Ovary (tissue), 9 donors: ENCODE data around the gene PPP2R5A. TPM values are rescaled to one million over a fixed set of nuclear protein-coding genes. Genes with fewer than 3 reads are reported as not detected.
"Not testable (repeated sequence)": the region's sequence is repeated elsewhere in the genome, so short reads cannot be mapped to it uniquely, and the experiment has no call there.

Experiments used
- DNase-seq, 5 donors: peaks; one replicate each; pipeline ENCODE4 v3.0.0-alpha.2; 2019 to 2020
- H3K27ac ChIP-seq, 2 donors: fragments of 200-600 bp; one replicate each; pipeline versions ENCODE4 v1.5.1 to v1.8.0; 2019 to 2022
- H3K27me3 ChIP-seq: fragments of 200-600 bp; one replicate; pipeline ENCODE4 v1.8.0; 2022
- H3K36me3 ChIP-seq: fragments of 200-600 bp; sonication (generic); one replicate; pipeline ENCODE4 v1.5.1; 2019
- H3K4me1 ChIP-seq: one replicate; pipeline ENCODE4 v1.8.1; 2013; ENCODE audit warnings: mild to moderate bottlenecking, moderate library complexity; ENCODE audit not compliant: insufficient read depth
- H3K4me3 ChIP-seq: fragments of 200-600 bp; sonication (generic); one replicate; pipeline ENCODE4 v1.5.1; 2017
- H3K9me3 ChIP-seq, 2 donors: fragments of 200-600 bp in 1 of 2; sonication (generic) in 1 of 2; one replicate each; pipeline versions ENCODE4 v1.5.1 to v1.8.1; 2013 to 2019; ENCODE audit warnings: mild to moderate bottlenecking in 1 of 2, moderate library complexity in 1 of 2
- CTCF ChIP-seq, 3 donors: fragments of 450-650 bp in 2 of 3; fragments of 200-600 bp in 1 of 3; IDR thresholded peaks; one replicate each; pipeline versions ENCODE4 v1.5.1 to v1.8.0; 2016 to 2022; ENCODE audit warnings: antibody characterized with exemption in 3 of 3, mild to moderate bottlenecking in 1 of 3
- EP300 ChIP-seq: sonication (generic); formaldehyde crosslinking; IDR thresholded peaks from one replicate; pipeline ENCODE4 v1.6.1; 2017; ENCODE audit warnings: antibody characterized with exemption
- POLR2A ChIP-seq: fragments of 450-650 bp; IDR thresholded peaks from one replicate; pipeline ENCODE4 v1.6.1; 2017; ENCODE audit warnings: antibody characterized with exemption, mild to moderate bottlenecking, moderate library complexity
- WGBS, 3 donors: extraction: QIAGEN DNeasy Blood & Tissue Kit in 1 of 3; methylation state at CpG; one replicate each; pipeline versions ENCODE4 v1.1.5 to v1.1.7; 2013 to 2017; 5-methylcytosine and 5-hydroxymethylcytosine counted together
- intact Hi-C, 4 donors: fragments of 100-400 bp; cut with DNase I; formaldehyde crosslinking; loops; one replicate each; pipeline versions ENCODE4 v1.11.0 to v1.15.1; 2022 to 2023
- polyA plus RNA-seq, 2 donors: library from polyadenylated mRNA; stranded (reverse); fragments of 200-250 nt in 1 of 2; fragments of 350-450 nt in 1 of 2; fragmentation: Illumina TruSeq in 1 of 2; extraction: RNeasy Lipid Tissue Mini Kit (QIAGEN cat#74804) in 1 of 2; gene quantifications; one replicate each; pipeline ENCODE4 v1.2.3, GENCODE V29; 2013 to 2014
- total RNA-seq, 7 donors: library from RNA; depleted of rRNA in 2 of 7; stranded (reverse); fragments of >200 nt in 2 of 7; fragmentation: NEBNext Ultra II Directional in 3 of 7; extraction: Animal tissue kit (Norgen Biotek cat#: 25700) in 3 of 7; gene quantifications; one replicate each; pipeline versions ENCODE4 v1.1.0 to v1.2.4, GENCODE V29; 2016 to 2023
- donor health status: DM: no; HTN: no; CAD: no; lungs with moderate emphysema.
- donor health status: DM: no; HTN: no; CAD: no.
- donor health status: Bipolar disorder and iron deficiency.
- donor health status: DM: yes; HTN: yes; CAD: no.
- donor health status: DM: no; HTN: no; CAD: no.
- donor health status: DM: yes; HTN: yes; CAD: no.

PPP2R5A gene
- total and polyA plus RNA-seq, 9 donors, result 16.6 to 34.3 (median 19.0) TPM

- Histone ChIP-seq H3K36me3 (no peaks in the 10 kb centered on the region), H3K4me3 (no peak overlapping the region), H3K4me1 (no peaks in the 10 kb centered on the region), H3K9me3 (no peaks in the 10 kb centered on the region), H3K27me3 (no peaks in the 10 kb centered on the region), H3K27ac (no peak overlapping the region)
- intact Hi-C loops, result no loop called here
- 62 to 89% (median 83%) methylated on average over 4 of the region's 4 CpGs for WGBS, 3 donors
- DNase-seq, result no peak
- TF ChIP-seq POLR2A, result no peak
- TF ChIP-seq EP300, result no peak
- no peak for TF ChIP-seq CTCF (IDR thresholded peaks at IDR 0.05)
These were observed 96.3 kb downstream of the PPP2R5A start for GRCh38 chr1:212381397-212382035.

- Histone ChIP-seq H3K4me3 (no peak overlapping the region), H3K36me3 (no peaks in the 10 kb centered on the region), H3K27ac (no peak overlapping the region), H3K9me3 (peaks cover 0 to 2% of the 10 kb centered on the region in 2 donors), H3K4me1 (no peaks in the 10 kb centered on the region), H3K27me3 (no peaks in the 10 kb centered on the region)
- intact Hi-C loops, result no loop called here
- WGBS, 3 donors, result 71 to 89% (median 82%) methylated on average over 1 of the region's 1 CpG
- TF ChIP-seq POLR2A (no peak), CTCF (IDR thresholded peaks at IDR 0.05) (no peak), EP300 (no peak)
- no peak for DNase-seq
These were observed 100.8 kb downstream of the PPP2R5A start for GRCh38 chr1:212386029-212386428.

GRCh38 chr1:212388985-212389716 lies 103.9 kb downstream of the PPP2R5A start:
- Histone ChIP-seq H3K9me3 (peaks cover 0 to 4% of the 10 kb centered on the region in 2 donors), H3K27ac (no peak overlapping the region), H3K27me3 (no peaks in the 10 kb centered on the region), H3K36me3 (no peaks in the 10 kb centered on the region), H3K4me1 (no peaks in the 10 kb centered on the region), H3K4me3 (no peak overlapping the region)
- 88 to 97% (median 93%) methylated on average over 1 of the region's 1 CpG for WGBS, 3 donors
- DNase-seq, result no peak
- intact Hi-C loops, result no loop called here
- TF ChIP-seq EP300 (no peak), POLR2A (no peak), CTCF (IDR thresholded peaks at IDR 0.05) (no peak)

GRCh38 chr1:212395678-212396437 lies 110.6 kb downstream of the PPP2R5A start:
- H3K9me3 ChIP-seq, H3K27me3 ChIP-seq, DNase-seq, H3K4me1 ChIP-seq, H3K27ac ChIP-seq, H3K36me3 ChIP-seq, H3K4me3 ChIP-seq, intact Hi-C loops: not testable (repeated sequence)
- 95 to 96% (median 96%) methylated on average over 5 to 6 of the region's 6 CpGs for WGBS, 3 donors
